NB4 (cell line): ENCODE data around the gene ATRNL1.

Source experiments
- MYC ChIP-seq: IDR thresholded peaks from 2 replicates; pipeline ENCODE4 v1.6.1; 2011; ENCODE audit warnings: low read depth, low read length
- POLR2A ChIP-seq: IDR thresholded peaks from 2 replicates; pipeline ENCODE4 v1.6.1; 2011; ENCODE audit warnings: mild to moderate bottlenecking; ENCODE audit not compliant: insufficient read length; ENCODE audit errors: extremely low read depth
- TF ChIP-seq, protein P1 (sequence below): IDR thresholded peaks from one replicate; pipeline ENCODE4 v1.5.1; 2012; ENCODE audit warnings: low read depth, low read length

DNA sequence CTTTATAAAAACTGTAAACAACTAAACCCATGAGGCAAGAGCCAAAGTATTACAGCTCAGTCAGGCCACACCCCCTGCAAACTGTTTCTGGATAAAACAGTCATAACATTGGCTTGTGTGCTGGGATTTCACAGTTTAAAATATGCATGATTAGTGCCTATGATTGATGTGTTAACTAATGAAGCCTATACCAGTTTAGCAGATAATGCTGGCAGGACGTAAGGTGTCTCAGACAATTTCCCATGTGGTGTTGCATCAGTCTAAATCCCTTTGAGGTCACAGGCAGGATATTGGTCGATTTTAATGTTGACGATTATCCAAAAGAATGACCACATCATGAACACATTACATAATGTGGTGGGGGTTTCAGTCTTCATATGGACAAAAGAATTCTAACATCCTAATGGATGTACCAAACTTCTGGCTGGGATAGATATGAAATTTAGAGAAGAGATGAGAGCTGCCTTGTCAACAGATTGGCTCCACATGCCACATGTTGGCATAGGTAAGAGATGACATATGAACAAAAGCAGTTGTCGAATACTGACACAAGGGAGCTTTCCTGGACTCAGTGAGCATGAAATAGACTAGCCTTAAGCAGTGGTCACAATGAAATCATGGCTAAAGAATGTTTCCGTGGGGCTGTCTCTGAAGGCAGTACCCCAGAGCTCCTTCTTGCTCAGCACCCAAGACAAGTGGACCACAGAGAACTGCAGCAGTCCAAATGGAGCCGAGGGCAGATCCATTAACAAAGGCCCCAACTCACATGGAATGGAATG lies 734.3 kb downstream of the ATRNL1 start:
- TF ChIP-seq, protein P1, sequence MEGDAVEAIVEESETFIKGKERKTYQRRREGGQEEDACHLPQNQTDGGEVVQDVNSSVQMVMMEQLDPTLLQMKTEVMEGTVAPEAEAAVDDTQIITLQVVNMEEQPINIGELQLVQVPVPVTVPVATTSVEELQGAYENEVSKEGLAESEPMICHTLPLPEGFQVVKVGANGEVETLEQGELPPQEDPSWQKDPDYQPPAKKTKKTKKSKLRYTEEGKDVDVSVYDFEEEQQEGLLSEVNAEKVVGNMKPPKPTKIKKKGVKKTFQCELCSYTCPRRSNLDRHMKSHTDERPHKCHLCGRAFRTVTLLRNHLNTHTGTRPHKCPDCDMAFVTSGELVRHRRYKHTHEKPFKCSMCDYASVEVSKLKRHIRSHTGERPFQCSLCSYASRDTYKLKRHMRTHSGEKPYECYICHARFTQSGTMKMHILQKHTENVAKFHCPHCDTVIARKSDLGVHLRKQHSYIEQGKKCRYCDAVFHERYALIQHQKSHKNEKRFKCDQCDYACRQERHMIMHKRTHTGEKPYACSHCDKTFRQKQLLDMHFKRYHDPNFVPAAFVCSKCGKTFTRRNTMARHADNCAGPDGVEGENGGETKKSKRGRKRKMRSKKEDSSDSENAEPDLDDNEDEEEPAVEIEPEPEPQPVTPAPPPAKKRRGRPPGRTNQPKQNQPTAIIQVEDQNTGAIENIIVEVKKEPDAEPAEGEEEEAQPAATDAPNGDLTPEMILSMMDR, result no peak
- no peak for TF ChIP-seq POLR2A
- no peak for TF ChIP-seq MYC
